Psoas muscle (tissue), 8 donors: ENCODE data around the gene TMEM88. TPM values are rescaled to one million over a fixed set of nuclear protein-coding genes. Genes with fewer than 3 reads are reported as not detected.

Experiments
- ATAC-seq, 4 donors: fragments of 200-7000 bp; cut with Tn5 transposase; one replicate each; pipeline ENCODE4 v1.9.1; 2020; ENCODE audit warnings: moderate library complexity in 3 of 4, mild to moderate bottlenecking in 2 of 4
- DNase-seq, 2 donors: peaks; one replicate each; pipeline ENCODE4 v3.0.0-alpha.2; 2020
- H3K27ac ChIP-seq: fragments of 200-600 bp; one replicate; pipeline ENCODE4 v1.8.0; 2022
- H3K27me3 ChIP-seq, 3 donors: fragments of 200-600 bp in 1 of 3; one replicate each; pipeline versions ENCODE4 v1.6.1 to v1.8.0; 2013 to 2022; ENCODE audit warnings: low read length in 2 of 3, mild to moderate bottlenecking in 2 of 3, moderate library complexity in 1 of 3; ENCODE audit not compliant: insufficient read depth in 3 of 3
- H3K36me3 ChIP-seq, 2 donors: fragments of 200-600 bp in 1 of 2; one replicate each; pipeline versions ENCODE4 v1.6.1 to v1.8.0; 2013 to 2022; ENCODE audit warnings: low read depth in 1 of 2, mild to moderate bottlenecking in 1 of 2, moderate library complexity in 1 of 2; ENCODE audit not compliant: insufficient read depth in 1 of 2
- H3K4me1 ChIP-seq: fragments of 200-600 bp; one replicate; pipeline ENCODE4 v1.8.0; 2022
- H3K4me3 ChIP-seq: fragments of 200-600 bp; one replicate; pipeline ENCODE4 v1.8.0; 2022; ENCODE audit warnings: mild to moderate bottlenecking
- H3K9me3 ChIP-seq: fragments of 200-600 bp; one replicate; pipeline ENCODE4 v1.8.0; 2022
- CTCF ChIP-seq: fragments of 200-600 bp; IDR thresholded peaks from one replicate; pipeline ENCODE4 v1.8.0; 2022; ENCODE audit warnings: antibody characterized with exemption
- WGBS, 3 donors: extraction: QIAGEN DNeasy Blood & Tissue Kit; methylation state at CpG; one replicate each; pipeline versions ENCODE4 v1.1.6 to v1.1.7; 2013; 5-methylcytosine and 5-hydroxymethylcytosine counted together
- intact Hi-C, 2 donors: fragments of 100-400 bp; cut with DNase I; formaldehyde crosslinking; loops; one replicate each; pipeline versions ENCODE4 v1.11.0 to v1.14.2; 2022
- polyA plus RNA-seq, 3 donors: library from polyadenylated mRNA; stranded (reverse); fragments of 200-250 nt; gene quantifications; one replicate each; pipeline ENCODE4 v1.2.3, GENCODE V29; 2013
- total RNA-seq, 4 donors: library from RNA; stranded (reverse); fragmentation: NEBNext Ultra II Directional in 2 of 4; extraction: Animal tissue kit (Norgen Biotek cat#: 25700) in 2 of 4; gene quantifications; one replicate each; pipeline versions ENCODE4 v1.2.1 to v1.2.4, GENCODE V29; 2021 to 2023
- donor health status: healthy with polysubstance abuse.
- donor health status: DM: no; HTN: no; CAD: no; lungs with moderate emphysema.
- donor health status: Bipolar disorder and iron deficiency.
- donor health status: healthy.
- donor health status: DM: yes; HTN: yes; CAD: no.
- donor health status: DM: no; HTN: no; CAD: no.
- donor health status: DM: no; HTN: no; CAD: no.
- donor health status: DM: yes; HTN: yes; CAD: no.

TMEM88 gene
- total and polyA plus RNA-seq, 7 donors, result 16.3 to 57.4 (median 24.0) TPM

GRCh38 chr17:7838090-7839075, 16.5 kb upstream of the TMEM88 start:
- Histone ChIP-seq H3K27me3 (no peaks in the 10 kb centered on the region), H3K4me3 (peak overlapping the region; percentile 85), H3K36me3 (peaks cover 0 to 9% of the 10 kb centered on the region in 2 donors), H3K4me1 (peaks cover 38% of the 10 kb centered on the region), H3K27ac (peak overlapping the region; percentile 99), H3K9me3 (no peaks in the 10 kb centered on the region)
- intact Hi-C loops, result no loop called here
- 10 to 16% (median 13%) methylated on average over 9 to 12 of the region's 12 CpGs for WGBS, 3 donors
- no peak for ATAC-seq
- no peak for TF ChIP-seq CTCF
- DNase-seq, result peak in 1 of 2 donors; percentile 74

DNA sequence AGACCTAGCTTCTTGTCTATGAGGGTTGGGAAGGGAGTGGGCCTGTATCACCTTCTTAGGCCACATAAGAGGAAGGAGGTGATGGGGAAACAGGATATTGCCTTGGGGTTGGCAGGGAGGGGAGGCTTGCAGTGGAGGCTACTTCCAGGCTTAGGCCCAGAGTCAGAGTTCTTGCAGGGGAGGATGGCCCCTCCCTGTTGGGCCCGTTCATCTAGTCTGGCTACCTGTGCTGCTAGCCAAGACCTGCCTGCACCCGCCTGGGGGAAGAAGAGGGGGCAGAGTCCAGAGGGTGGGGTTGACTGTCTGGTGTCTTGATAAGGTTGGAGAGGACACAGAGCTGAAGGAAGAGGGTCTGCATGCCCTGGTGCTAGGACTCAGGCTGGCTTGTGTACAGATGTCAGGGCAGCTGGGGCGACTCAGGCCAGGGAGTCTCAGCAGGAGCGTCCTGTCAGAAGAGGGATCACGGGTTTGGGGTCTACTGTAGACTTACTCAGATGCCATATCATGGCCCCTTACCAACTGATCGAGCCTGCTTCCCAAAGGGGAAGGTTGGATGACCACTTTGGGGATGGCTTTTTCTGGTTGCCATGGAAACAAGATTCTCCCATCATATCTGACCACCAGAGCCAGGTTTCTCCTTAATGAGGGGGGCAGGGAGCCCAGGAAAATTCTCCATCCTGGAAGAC, 15.5 kb upstream of the TMEM88 start:
- H3K27ac ChIP-seq, result peak overlapping the region; percentile 99
- no peaks in the 10 kb centered on the region for H3K27me3 ChIP-seq
- TF ChIP-seq CTCF, result no peak
- peak overlapping the region; percentile 81 for H3K4me3 ChIP-seq
- H3K9me3 ChIP-seq, result no peaks in the 10 kb centered on the region
- peaks cover 0 to 9% of the 10 kb centered on the region in 2 donors for H3K36me3 ChIP-seq
- intact Hi-C loops, result no loop called here
- WGBS, 3 donors, result 39 to 52% (median 43%) methylated on average over 6 of the region's 6 CpGs
- ATAC-seq (no peak), DNase-seq (no peak)
- peaks cover 36% of the 10 kb centered on the region for H3K4me1 ChIP-seq

DNA sequence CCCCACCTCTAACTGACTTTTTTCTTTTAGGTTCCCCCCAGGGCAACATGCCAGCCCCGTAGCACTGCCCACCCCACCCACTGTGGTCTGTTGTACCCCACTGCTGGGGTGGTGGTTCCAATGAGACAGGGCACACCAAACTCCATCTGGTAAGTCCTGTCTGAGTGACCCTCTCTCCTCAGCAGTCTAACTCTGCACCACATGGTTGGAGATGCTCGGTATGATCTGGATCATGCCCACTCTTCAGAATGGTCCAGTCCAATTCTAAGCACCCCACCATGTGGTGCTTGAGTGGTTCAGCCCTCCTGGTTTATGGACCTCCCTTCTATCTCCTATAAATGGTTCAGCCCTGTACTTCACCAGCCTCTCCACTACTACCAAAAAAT, 15.0 kb upstream of the TMEM88 start:
- intact Hi-C loops, result loop anchor here (5.0 to 10.0 kb wide), 2 partner anchors 215 to 358 kb away; partner anchors contain the start of genes POLR2A (in 1 of the 2), SAT2 (in 1 of the 2) and SLC35G6 (in 1 of the 2)
- ATAC-seq (no peak), DNase-seq (no peak)
- H3K27me3 ChIP-seq, result no peaks in the 10 kb centered on the region
- H3K36me3 ChIP-seq, result peaks cover 0 to 9% of the 10 kb centered on the region in 2 donors
- peak overlapping the region; percentile 99 for H3K27ac ChIP-seq
- H3K4me3 ChIP-seq, result peak overlapping the region; percentile 81
- WGBS, 3 donors, result 14 to 29% (median 22%) methylated on average over 2 of the region's 2 CpGs
- H3K4me1 ChIP-seq, result peaks cover 37% of the 10 kb centered on the region
- TF ChIP-seq CTCF, result no peak
- no peaks in the 10 kb centered on the region for H3K9me3 ChIP-seq

DNA sequence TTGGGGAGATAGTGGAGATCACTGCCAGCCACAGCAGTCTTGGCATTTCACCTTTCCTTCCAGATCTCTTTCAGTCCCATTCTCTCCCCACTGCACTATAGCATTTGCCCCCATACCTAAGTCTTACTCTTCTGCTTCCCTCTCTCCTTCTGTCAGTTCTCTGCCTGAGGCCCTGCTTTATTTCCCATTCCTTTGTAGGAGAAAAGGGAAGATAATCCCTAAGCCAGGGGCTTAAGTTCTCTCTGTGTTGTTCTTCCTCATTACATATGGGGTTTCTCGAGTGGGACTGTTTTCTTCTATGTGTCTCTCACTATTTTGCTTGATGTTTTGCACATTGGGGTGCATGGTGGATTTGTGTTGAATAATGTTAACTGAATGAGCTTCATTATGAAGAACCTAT, 14.4 kb upstream of the TMEM88 start:
- no peak for TF ChIP-seq CTCF
- DNase-seq (no peak), ATAC-seq (no peak)
- peaks cover 43% of the 10 kb centered on the region for H3K4me1 ChIP-seq
- no peaks in the 10 kb centered on the region for H3K27me3 ChIP-seq
- H3K27ac ChIP-seq, result peak overlapping the region; percentile 99
- no peaks in the 10 kb centered on the region for H3K9me3 ChIP-seq
- H3K4me3 ChIP-seq, result peak overlapping the region; percentile 81
- peaks cover 0 to 14% of the 10 kb centered on the region in 2 donors for H3K36me3 ChIP-seq
- WGBS, 3 donors, result 38 to 58% (median 48%) methylated on average over 1 of the region's 1 CpG
- intact Hi-C loops, result loop anchor here (5.0 to 10.0 kb wide), 2 partner anchors 216 to 358 kb away; partner anchors contain the start of genes POLR2A (in 1 of the 2), SAT2 (in 1 of the 2) and SLC35G6 (in 1 of the 2)
